HCT116 (cell line): ENCODE measurements around the gene RGS8. TPM values are rescaled to one million over a fixed set of nuclear protein-coding genes. Genes with fewer than 3 reads are reported as not detected.

Experiments used
- ATAC-seq: fragments of 200-7000 bp; cut with Tn5 transposase; 2 replicates; pipeline ENCODE4 v1.9.1; 2020; ENCODE audit warnings: mild to moderate bottlenecking, moderate library complexity
- BruUV-seq: library from RNA; stranded (reverse); fragments of 400-500 nt; replicated peaks from 2 replicates; lab custom pipeline; 2021; lab: Mats Ljungman, UMichigan
- CTCF ChIA-PET: fragments of 300-600 bp; sonication (Branson Sonifier 250); formaldehyde crosslinking; loops from one replicate; lab custom pipeline; 2021; ENCODE audit warnings: antibody characterized with exemption; lab: Charles Lee
- POLR2A ChIA-PET: fragments of 300-600, 350-600 bp; sonication (Branson Sonifier 250); formaldehyde crosslinking; loops from one replicate; lab custom pipeline; 2021; ENCODE audit warnings: antibody characterized with exemption; lab: Charles Lee
- RAD21 ChIA-PET, 2 experiments: fragments of 300-600 bp; sonication (Branson Sonifier 250); formaldehyde crosslinking; loops; one replicate each; lab custom pipeline; 2023; ENCODE audit warnings: low total read pairs in 2 of 2; ENCODE audit not compliant: uncharacterized antibody in 2 of 2, unreplicated experiment in 2 of 2, low non-redundant PET in 1 of 2; lab: Charles Lee
- DNase-seq: peaks from one replicate; pipeline ENCODE4 v3.0.0-alpha.2; 2010; ENCODE audit warnings: low read depth, low spot score
- H2AFZ ChIP-seq: fragments of 200-600 bp; shearing (Covaris generic), sonication (generic); 2 replicates; pipeline ENCODE4 v1.6.1; 2017; ENCODE audit warnings: low read depth, mixed run types, mixed read lengths, antibody characterized with exemption, low read length; ENCODE audit not compliant: poor library complexity, severe bottlenecking
- H3K27ac ChIP-seq: 2 replicates; pipeline ENCODE4 v1.5.1; 2012; ENCODE audit warnings: low read depth, low read length
- H3K27me3 ChIP-seq: fragments of 200-600 bp; sonication (generic); 2 replicates; pipeline ENCODE4 v1.6.1; 2016; ENCODE audit warnings: mixed run types, low read length, mixed read lengths; ENCODE audit not compliant: insufficient read depth
- H3K36me3 ChIP-seq, 2 experiments: fragments of 200-500 bp in 1 of 2; fragments of 200-600 bp in 1 of 2; sonication (Bioruptor generic) in 1 of 2; sonication (generic) in 1 of 2; 2 replicates each; pipeline versions ENCODE4 v1.5.1 to v1.6.1; 2014 to 2016; ENCODE audit warnings: low read length in 2 of 2, inconsistent platforms in 1 of 2, mixed read lengths in 1 of 2, mixed run types in 1 of 2; ENCODE audit not compliant: insufficient read depth in 2 of 2, control insufficient read depth in 1 of 2
- H3K4me1 ChIP-seq, 2 experiments: fragments of 200-600 bp in 1 of 2; sonication (generic) in 1 of 2; 2 replicates each; pipeline versions ENCODE4 v1.5.1 to v1.6.1; 2012 to 2017; ENCODE audit warnings: low read length in 2 of 2, inconsistent platforms in 1 of 2, mild to moderate bottlenecking in 1 of 2, mixed read lengths in 1 of 2, mixed run types in 1 of 2, moderate library complexity in 1 of 2; ENCODE audit not compliant: insufficient read depth in 2 of 2, control insufficient read depth in 1 of 2
- H3K4me2 ChIP-seq: fragments of 200-600 bp; sonication (generic); 2 replicates; pipeline ENCODE4 v1.6.1; 2017; ENCODE audit warnings: mixed run types, low read length, mixed read lengths
- H3K4me3 ChIP-seq, 2 experiments: fragments of 200-600 bp in 1 of 2; sonication (generic) in 1 of 2; replicated peaks in 1 of 2; 2 replicates each; pipeline ENCODE4 v1.5.1; 2011 to 2016; ENCODE audit warnings: low read length in 2 of 2, control low read depth in 1 of 2, low read depth in 1 of 2, mild to moderate bottlenecking in 1 of 2, mixed read lengths in 1 of 2, mixed run types in 1 of 2
- H3K79me2 ChIP-seq: fragments of 200-600 bp; sonication (generic); 2 replicates; pipeline ENCODE4 v1.6.1; 2017; ENCODE audit warnings: mild to moderate bottlenecking, mixed run types, low read length, moderate library complexity, mixed read lengths; ENCODE audit not compliant: insufficient read depth
- H3K9ac ChIP-seq: fragments of 200-600 bp; sonication (generic); 2 replicates; pipeline ENCODE4 v1.6.1; 2016; ENCODE audit warnings: low read length, mixed read lengths
- H3K9me2 ChIP-seq: fragments of 200-600 bp; sonication (generic), shearing (Covaris generic); 2 replicates; pipeline ENCODE4 v1.6.1; 2017; ENCODE audit warnings: mixed run types, mild to moderate bottlenecking, moderate library complexity; ENCODE audit not compliant: insufficient read depth
- H3K9me3 ChIP-seq, 2 experiments: fragments of 200-500 bp in 1 of 2; fragments of 200-600 bp in 1 of 2; sonication (Bioruptor generic) in 1 of 2; sonication (generic) in 1 of 2; 2 replicates each; pipeline ENCODE4 v1.6.1; 2014 to 2017; ENCODE audit warnings: low read length in 2 of 2, mixed read lengths in 2 of 2, inconsistent platforms in 1 of 2, low read depth in 1 of 2, mild to moderate bottlenecking in 1 of 2, mixed run types in 1 of 2, moderate library complexity in 1 of 2; ENCODE audit not compliant: control insufficient read depth in 1 of 2, insufficient read depth in 1 of 2
- H4K20me1 ChIP-seq: fragments of 200-600 bp; sonication (generic), shearing (Covaris generic); 2 replicates; pipeline ENCODE4 v1.6.1; 2017; ENCODE audit warnings: mixed run types, mild to moderate bottlenecking, moderate library complexity; ENCODE audit not compliant: insufficient read depth
- ATF3 ChIP-seq: IDR thresholded peaks from 2 replicates; pipeline ENCODE4 v1.6.1; 2012
- CBX3 ChIP-seq: IDR thresholded peaks from 2 replicates; pipeline ENCODE4 v1.6.1; 2012; ENCODE audit warnings: low read depth
- CEBPB ChIP-seq: IDR thresholded peaks from 2 replicates; pipeline ENCODE4 v1.6.1; 2012; ENCODE audit warnings: low read depth
- ELF1 ChIP-seq: IDR thresholded peaks from 2 replicates; pipeline ENCODE4 v1.6.1; 2012; ENCODE audit warnings: low read depth, borderline replicate concordance
- FOSL1 ChIP-seq: IDR thresholded peaks from 2 replicates; pipeline ENCODE4 v1.6.1; 2012; ENCODE audit warnings: low read depth
- MAX ChIP-seq: IDR thresholded peaks from 2 replicates; pipeline ENCODE4 v1.6.1; 2012
- RAD21 ChIP-seq: IDR thresholded peaks from 2 replicates; pipeline ENCODE4 v1.6.1; 2012; ENCODE audit warnings: low read depth, mild to moderate bottlenecking
- REST ChIP-seq: IDR thresholded peaks from 2 replicates; pipeline ENCODE4 v1.6.1; 2012; ENCODE audit warnings: low read depth
- SP1 ChIP-seq: IDR thresholded peaks from 2 replicates; pipeline ENCODE4 v1.6.1; 2012; ENCODE audit warnings: low read depth
- SRF ChIP-seq: IDR thresholded peaks from 2 replicates; pipeline ENCODE4 v1.6.1; 2012; ENCODE audit warnings: low read depth
- YY1 ChIP-seq: IDR thresholded peaks from 2 replicates; pipeline ENCODE4 v1.6.1; 2011; ENCODE audit warnings: low read length, low read depth, moderate library complexity, mild to moderate bottlenecking; ENCODE audit not compliant: insufficient replicate concordance; ENCODE audit errors: extremely low read depth
- ZBTB33 ChIP-seq: IDR thresholded peaks from 2 replicates; pipeline ENCODE4 v1.6.1; 2011; ENCODE audit warnings: mild to moderate bottlenecking, low read length, moderate library complexity; ENCODE audit not compliant: insufficient replicate concordance; ENCODE audit errors: extremely low read depth
- ZNF274 ChIP-seq: fragments of 200-500 bp; sonication (Bioruptor generic); IDR thresholded peaks from 2 replicates; pipeline ENCODE4 v1.6.1; 2014; ENCODE audit warnings: mild to moderate bottlenecking, low read depth, low read length, inconsistent platforms
- intact Hi-C: fragments of 100-400 bp; cut with micrococcal nuclease; formaldehyde crosslinking; loops from 2 replicates; pipeline ENCODE4 v1.10.0; 2022
- total RNA-seq: library from RNA; stranded (reverse); gene quantifications from one replicate; pipeline ENCODE4 v1.2.1, GENCODE V29; 2021; ENCODE audit not compliant: unreplicated experiment

Gene RGS8
- total RNA-seq, 1 experiment from 2014 or later, result not detected

GRCh38 chr1:182682406-182682805 lies 2.0 kb downstream of the RGS8 start:
- ChIA-PET POLR2A (no interaction called here), CTCF (interaction anchor here (0.6 to 1.5 kb wide), 3 partner anchors 8 to 100 kb away, joined by 3 read pairs; no protein-coding TSS in a partner anchor), RAD21 (no interaction called here)
- Histone ChIP-seq H3K36me3 (no peaks in the 10 kb centered on the region), H3K9me3 (no peaks in the 10 kb centered on the region), H3K27ac (no peak overlapping the region), H4K20me1 (no peaks in the 10 kb centered on the region), H3K4me2 (no peak overlapping the region), H3K79me2 (no peaks in the 10 kb centered on the region), H2AFZ (no peak overlapping the region), H3K27me3 (no peaks in the 10 kb centered on the region; the same call in 1 of the 2 replicates), H3K9ac (no peak overlapping the region), H3K4me3 (no peak overlapping the region), H3K9me2 (no peaks in the 10 kb centered on the region), H3K4me1 (peaks cover 4 to 7% of the 10 kb centered on the region in 2 experiments; a peak in 2 of 4 replicates)
- no TSS peak for BruUV-seq
- ATAC-seq (no peak), DNase-seq (no peak)
- TF ChIP-seq ELF1 (no peak), YY1 (no peak), FOSL1 (no peak), RAD21 (no peak), ATF3 (no peak), CEBPB (no peak), SRF (no peak), ZBTB33 (no peak), SP1 (no peak), ZNF274 (no peak), MAX (no peak), REST (no peak), CBX3 (no peak)
- intact Hi-C loops, result no loop called here
